Suppressor macrophage treated with lipopolysaccharide for 1 hour (primary cell): Measurements from ENCODE around the gene PYGM.

Experiments
- DNase-seq, 3 donors: peaks; one replicate each; pipeline ENCODE4 v3.0.0-alpha.2; 2020 to 2022

Gene PYGM

DNA sequence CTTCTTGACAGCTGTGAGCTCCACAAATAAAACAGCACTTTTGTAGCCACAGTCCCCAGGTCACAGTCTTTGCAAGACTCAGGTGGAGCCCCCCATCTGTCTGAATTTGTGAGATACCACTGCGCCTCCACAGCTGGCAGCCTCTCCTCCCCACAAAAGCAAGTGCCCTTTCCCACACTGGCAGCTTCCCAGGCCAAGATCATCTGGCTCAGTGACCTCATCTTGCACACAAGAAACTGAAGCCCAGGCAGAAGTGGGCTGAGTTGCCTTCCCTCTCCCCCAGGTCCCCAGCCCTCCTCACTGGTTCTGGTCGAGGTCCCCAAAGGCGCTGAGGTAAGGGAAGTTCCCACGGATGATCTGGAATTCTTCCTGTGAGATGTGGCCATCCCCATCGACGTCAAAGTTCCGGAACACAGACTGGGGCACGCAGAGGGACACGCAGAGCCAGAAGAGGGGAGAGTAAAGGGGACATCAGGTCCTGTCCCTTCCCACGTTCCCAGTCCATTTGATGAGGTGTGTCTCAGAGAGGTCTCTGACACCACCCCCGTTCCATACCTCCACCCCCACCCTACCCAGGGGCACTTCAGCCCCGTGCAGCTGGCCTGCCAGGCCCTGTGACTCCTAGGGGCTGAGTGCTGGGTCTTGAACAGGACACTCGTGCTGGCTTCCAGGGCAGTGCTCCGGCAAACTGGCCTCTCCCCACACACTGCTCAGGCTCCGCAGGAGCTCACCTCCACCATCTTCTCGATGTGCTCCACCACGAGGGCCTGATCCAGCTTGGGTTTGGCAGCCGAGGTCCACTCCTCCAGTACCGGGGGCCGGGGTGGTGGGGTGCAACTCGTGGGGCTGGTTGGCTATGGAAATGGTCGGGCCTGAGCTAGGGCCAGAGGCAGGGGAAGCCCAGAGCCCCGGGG, 24.7 kb downstream of the PYGM start:
- DNase-seq, result peak in 1 of 3 donors; percentile 53

DNA sequence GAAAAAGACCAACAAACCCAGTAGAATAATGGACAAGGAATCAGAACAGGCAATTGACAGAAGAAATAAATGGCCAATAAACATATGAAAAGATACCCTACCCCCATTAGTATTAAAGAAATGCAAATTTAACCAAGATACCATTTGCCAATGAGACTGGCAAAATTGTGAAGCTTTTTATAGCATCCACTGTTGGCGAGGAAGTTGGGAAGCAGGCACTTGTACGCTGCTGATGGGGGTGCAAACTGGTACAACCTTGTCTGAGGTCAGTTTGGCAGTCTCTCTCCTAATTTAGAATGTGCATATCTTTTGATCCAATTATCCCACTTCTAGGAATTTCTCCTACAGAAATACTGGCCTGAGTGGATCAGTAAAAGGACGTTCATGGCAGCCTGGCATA, 28.2 kb downstream of the PYGM start:
- DNase-seq, result no peak

- DNase-seq, result peak in 1 of 3 donors; percentile 54
These were observed 29.9 kb downstream of the PYGM start for GRCh38 chr11:64729851-64730382.

DNA sequence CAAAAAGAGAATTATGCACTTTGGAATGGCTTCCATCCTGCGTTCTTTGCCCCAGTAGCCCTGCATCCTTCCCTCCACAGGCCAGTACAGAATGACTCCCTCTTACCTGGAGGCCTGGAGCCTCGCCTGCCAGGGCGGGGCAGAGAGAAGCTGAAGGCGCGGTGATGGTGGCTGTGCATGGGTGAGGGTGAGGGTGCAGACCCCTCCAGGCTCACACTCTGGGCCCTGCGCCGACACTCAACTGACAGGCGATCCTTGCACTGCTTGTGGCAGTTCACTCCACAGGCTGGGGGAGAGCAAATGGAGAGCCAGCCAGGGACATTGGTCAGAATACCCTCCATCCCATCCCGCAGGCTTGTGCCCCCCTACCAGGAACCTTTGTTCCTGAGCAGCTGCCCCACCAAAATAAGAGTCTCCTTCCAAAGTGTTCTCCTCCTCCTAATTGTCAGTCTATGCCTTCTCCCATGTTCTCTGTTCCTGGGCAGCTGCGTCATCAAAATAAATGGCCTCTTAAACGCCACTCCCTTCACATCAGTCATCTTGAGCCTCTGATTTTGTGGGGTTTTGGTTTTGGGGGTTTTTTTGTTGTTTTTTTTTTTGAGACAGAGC, 30.9 kb downstream of the PYGM start:
- DNase-seq, result no peak

- DNase-seq, result no peak
These were observed 32.8 kb downstream of the PYGM start for GRCh38 chr11:64726867-64727530.

DNA sequence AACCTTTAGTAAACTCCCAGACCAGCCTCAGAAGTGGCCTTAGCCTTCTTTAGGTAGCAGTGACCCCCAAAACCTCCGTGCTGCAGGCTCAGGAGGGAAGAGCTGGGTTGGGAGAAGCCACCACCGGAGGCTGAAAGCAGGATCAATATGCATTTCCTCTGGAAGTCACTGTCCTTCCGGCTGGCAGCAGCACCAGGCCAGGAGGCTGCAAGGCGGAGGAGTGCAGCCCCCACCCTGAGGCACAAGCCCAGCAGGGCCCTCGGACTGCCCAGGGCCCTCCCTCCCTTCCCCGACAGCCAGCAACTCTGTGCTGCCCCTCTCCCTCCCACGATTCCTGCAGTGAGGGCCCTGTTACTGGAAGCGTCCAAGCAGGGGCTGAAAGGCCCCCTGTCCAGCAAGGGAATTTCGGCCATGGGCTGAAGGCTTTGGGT, 33.5 kb downstream of the PYGM start:
- no peak for DNase-seq

- no peak for DNase-seq
These were observed 34.8 kb downstream of the PYGM start for GRCh38 chr11:64724863-64725532.

GRCh38 chr11:64723907-64724862, 35.6 kb downstream of the PYGM start:
- DNase-seq, result no peak

DNA sequence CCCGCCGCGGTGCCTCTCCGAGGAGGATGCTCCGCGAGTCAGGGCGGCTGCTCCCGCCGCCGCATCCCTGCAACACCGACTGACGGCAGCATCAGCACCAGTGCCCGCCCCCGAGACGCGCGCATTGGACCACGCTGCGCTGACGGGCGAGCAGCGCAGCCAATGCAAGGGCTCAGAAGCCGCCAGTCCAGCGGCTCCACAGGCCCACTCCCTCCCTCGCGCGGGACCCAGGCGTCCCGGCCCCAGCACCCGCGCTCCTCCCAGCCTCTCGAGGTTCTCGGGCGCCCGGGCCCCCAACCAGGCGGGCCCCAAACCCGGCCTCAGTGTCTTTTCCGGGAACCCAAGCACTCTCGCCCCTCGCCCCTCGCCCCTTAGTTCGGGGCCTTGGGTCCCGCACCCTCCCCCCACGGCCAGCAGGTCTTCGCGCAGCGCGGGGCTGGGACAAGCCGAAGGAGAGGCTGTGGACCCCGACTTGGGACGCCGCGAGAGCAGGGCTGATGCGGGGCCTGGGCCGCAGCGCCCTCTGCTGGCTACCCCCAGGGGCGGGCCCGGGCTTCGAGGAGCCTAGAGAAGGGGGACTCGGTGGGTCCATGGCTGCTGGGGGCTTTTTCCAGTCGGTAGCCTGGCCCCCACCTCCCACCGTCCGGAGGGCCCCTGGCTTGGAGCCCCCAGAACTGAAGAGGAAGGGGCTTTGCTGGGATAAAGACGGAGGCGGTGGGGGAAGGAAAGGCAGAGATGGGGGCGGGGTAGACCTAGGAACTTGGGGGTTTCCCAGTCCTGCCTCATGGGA, 36.5 kb downstream of the PYGM start, which contains the start of gene NRXN2:
NRXN2 (minus strand) TSS at position 81 of the 790 bp plus-strand sequence. CDS start 9,498 bp downstream, outside the sequence.
- DNase-seq, result peak; percentile 83 to 93 (median 89)

GRCh38 chr11:64722141-64723065, 37.4 kb downstream of the PYGM start:
- DNase-seq, result no peak

GRCh38 chr11:64721359-64721699, 38.4 kb downstream of the PYGM start:
- DNase-seq, result no peak

DNA sequence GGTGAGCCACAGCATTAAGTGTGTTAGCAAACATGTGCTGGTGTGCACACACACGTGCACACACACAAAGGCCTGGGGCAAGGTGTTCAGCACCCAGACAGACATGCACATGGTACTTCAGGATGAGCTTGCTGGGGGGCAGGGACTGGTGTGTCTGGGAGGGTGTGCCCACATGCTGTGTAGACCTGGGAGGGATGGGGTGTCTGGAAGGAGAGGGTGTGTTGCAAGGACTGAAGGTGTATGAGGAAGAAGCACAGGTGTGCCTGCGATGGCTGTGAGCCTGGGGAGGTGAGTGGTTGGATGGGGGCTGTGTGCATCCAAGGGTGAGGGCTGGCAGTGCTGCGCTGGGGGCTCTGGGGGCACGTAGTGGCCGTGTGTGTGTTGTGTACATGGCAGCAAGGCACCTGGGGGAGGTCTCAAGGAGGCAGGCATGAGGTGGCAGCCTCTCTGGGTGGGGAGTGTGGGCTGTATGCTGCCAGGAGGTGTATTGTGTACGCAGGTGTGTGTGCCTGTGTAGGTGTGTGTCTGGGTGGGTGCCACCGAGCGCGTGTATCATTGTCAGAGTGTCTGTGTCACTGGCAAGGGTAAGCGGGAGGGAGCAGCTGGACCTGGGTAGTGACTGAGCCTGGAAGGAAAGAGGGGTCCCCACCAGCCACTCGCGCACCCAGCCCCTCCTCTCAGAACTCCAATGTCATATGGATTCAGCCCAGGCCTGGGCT, 39.0 kb downstream of the PYGM start:
- DNase-seq, result no peak

- no peak for DNase-seq
These were observed 39.6 kb downstream of the PYGM start for GRCh38 chr11:64720167-64720566.

GRCh38 chr11:64719406-64719805, 40.4 kb downstream of the PYGM start:
- DNase-seq, result no peak

DNA sequence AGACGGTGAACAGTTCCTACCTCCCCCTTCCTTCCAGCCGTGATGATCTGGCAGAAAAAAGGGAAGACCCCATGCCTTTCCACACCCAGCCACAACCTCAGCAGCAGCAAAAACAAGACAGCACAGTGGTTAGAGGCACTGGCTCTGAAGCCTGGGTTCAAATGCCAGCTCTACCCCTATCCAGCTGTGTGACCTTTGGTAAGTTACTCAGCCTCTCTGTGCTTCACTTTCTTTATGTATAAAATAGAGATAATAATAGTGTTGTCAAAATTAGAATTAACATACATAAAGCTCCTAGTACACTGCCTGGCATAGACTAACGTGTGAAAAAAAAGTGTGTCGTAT, 41.0 kb downstream of the PYGM start:
- DNase-seq, result no peak

DNA sequence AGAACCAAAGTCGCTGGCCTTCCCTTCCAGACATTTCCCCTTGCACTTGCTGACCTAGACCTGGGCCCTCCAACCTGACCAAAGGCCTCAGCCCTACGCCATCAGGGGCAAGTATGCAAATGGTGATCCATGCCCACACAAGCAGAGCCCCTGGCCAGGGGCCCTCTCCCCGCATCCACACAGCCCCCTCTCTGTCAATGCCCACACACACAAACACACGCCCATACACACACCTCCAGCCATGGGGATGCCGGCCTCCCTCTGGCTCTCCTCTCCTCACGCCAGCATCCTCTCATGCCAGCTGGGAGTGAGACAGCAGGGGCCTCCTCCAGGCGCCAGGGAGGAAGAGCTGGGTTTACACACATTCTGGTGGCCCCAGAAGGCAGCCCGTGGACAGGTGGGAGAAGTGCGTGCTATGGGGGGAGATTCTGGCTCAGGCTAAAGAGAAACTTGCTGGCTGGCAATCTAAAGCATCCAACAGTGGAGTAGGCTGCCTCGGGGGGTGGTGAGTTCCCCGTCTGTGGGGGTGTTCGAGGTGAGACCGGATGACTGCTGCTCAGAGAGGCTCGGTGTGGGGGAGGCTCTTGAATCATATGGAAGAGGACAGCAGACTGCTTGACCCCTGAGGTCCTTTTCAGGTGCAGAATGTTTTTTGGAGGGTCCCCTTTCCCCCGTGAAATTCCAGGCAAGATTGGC, 41.5 kb downstream of the PYGM start:
- no peak for DNase-seq

DNA sequence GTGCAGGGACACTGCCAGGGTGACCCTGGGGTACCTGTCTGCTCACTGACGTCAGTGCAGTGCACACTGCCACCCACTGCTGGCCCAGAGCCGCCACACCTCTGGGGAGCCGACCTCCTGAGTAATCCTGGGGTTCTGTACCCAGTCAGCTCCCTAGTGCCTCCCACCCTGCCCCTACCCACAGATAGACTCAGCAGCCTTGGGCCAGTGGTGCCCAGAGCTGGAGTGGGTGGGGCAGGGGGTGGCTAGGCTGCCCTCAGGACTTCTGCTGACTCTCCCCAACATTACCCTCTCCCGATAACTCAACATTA, 42.6 kb downstream of the PYGM start:
- DNase-seq, result no peak

DNA sequence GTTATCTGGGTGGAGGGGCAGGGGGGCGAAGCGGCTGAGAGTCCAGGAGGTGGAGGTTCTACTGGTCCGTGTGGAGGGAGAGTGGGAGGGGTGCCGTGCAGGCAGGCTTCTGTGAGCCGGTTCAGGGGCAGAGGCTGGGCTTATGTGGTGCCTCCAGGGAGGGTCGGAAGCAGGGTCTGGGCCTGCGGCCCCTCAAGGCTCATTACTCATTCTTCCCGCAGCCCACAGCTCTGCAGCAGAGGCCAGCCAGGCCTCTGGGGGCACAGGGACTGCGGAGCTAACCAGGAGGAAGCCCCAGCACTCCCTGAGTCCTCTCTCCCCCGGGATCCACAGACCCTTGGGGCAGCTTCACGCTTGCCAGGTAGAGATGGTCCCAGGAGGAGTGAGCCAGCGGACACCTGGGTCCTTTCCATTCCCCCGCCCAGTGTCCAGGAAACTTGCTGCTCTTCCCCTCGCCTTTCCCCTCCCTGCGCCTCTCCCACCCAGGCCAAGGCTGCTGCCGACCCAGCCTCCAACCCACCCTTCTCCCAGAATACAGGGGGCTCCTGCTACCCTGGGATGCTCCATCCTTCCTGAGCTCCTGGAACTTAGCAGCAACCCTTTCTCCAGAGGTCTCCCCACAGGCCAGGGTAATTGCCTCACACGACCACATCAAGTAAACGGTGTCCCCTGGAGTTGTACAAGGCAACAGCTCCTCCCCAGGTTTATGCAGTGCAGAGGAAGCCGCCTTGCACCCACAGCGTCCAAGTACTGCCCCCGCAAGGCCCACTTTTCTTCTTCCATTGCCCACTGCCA, 43.1 kb downstream of the PYGM start:
- no peak for DNase-seq
